Astrocyte (in vitro differentiated cells and primary cell): ENCODE data around the gene CPT1A. TPM values are rescaled to one million over a fixed set of nuclear protein-coding genes. Genes with fewer than 3 reads are reported as not detected.

Experiments
- DNase-seq: peaks from one replicate; pipeline ENCODE4 v3.0.0-alpha.2; 2010; ENCODE audit warnings: low read depth
- FAIRE-seq: peaks from 2 replicates; lab custom pipeline; 2011; peaks lifted over from hg19 to GRCh38; lab: Jason Lieb, UNC
- H2AFZ ChIP-seq: 2 replicates; pipeline ENCODE4 v1.6.0; 2012; ENCODE audit warnings: low read depth, low read length, inconsistent platforms
- H3K27ac ChIP-seq: 2 replicates; pipeline ENCODE4 v1.5.1; 2011; ENCODE audit warnings: low read depth, low read length, inconsistent platforms
- H3K27me3 ChIP-seq: 2 replicates; pipeline ENCODE4 v1.6.0; 2011; ENCODE audit warnings: low read length, inconsistent platforms; ENCODE audit not compliant: insufficient read depth
- H3K36me3 ChIP-seq: 2 replicates; pipeline ENCODE4 v1.5.1; 2011; ENCODE audit warnings: low read length, inconsistent platforms; ENCODE audit not compliant: insufficient read depth
- H3K4me1 ChIP-seq: 2 replicates; pipeline ENCODE4 v1.5.1; 2011; ENCODE audit warnings: low read length, inconsistent platforms; ENCODE audit not compliant: insufficient read depth
- H3K4me2 ChIP-seq: 2 replicates; pipeline ENCODE4 v1.6.0; 2012; ENCODE audit warnings: low read length, inconsistent platforms
- H3K4me3 ChIP-seq: 2 replicates; pipeline ENCODE4 v1.5.1; 2011; ENCODE audit warnings: low read depth, mild to moderate bottlenecking, low read length, inconsistent platforms; ENCODE audit not compliant: insufficient read depth
- H3K79me2 ChIP-seq: 2 replicates; pipeline ENCODE4 v1.6.0; 2012; ENCODE audit warnings: mild to moderate bottlenecking, low read length, inconsistent platforms; ENCODE audit not compliant: insufficient read depth
- H3K9ac ChIP-seq: 2 replicates; pipeline ENCODE4 v1.6.0; 2012; ENCODE audit warnings: mild to moderate bottlenecking, low read length, inconsistent platforms
- H3K9me3 ChIP-seq: 2 replicates; pipeline ENCODE4 v1.5.1; 2012; ENCODE audit warnings: low read depth, mild to moderate bottlenecking, low read length, inconsistent platforms; ENCODE audit not compliant: insufficient read depth
- H4K20me1 ChIP-seq: 2 replicates; pipeline ENCODE4 v1.6.0; 2012; ENCODE audit warnings: low read length, inconsistent platforms; ENCODE audit not compliant: insufficient read depth
- H3K27ac Mint-ChIP-seq: one replicate; pipeline ENCODE4 v1.8.0; 2021; ENCODE audit warnings: mild to moderate bottlenecking, mixed read lengths; ENCODE audit not compliant: unreplicated experiment
- H3K27me3 Mint-ChIP-seq: one replicate; pipeline ENCODE4 v1.8.0; 2021; ENCODE audit warnings: low read depth, mixed read lengths; ENCODE audit not compliant: unreplicated experiment
- H3K36me3 Mint-ChIP-seq: one replicate; pipeline ENCODE4 v1.8.0; 2021; ENCODE audit warnings: low read depth, mixed read lengths; ENCODE audit not compliant: unreplicated experiment
- H3K4me1 Mint-ChIP-seq: one replicate; pipeline ENCODE4 v1.8.0; 2021; ENCODE audit warnings: low read depth, mixed read lengths; ENCODE audit not compliant: unreplicated experiment
- H3K4me3 Mint-ChIP-seq: one replicate; pipeline ENCODE4 v1.8.0; 2021; ENCODE audit warnings: mild to moderate bottlenecking, moderate library complexity, mixed read lengths; ENCODE audit not compliant: unreplicated experiment
- H3K9me3 Mint-ChIP-seq: one replicate; pipeline ENCODE4 v1.8.0; 2021; ENCODE audit warnings: mild to moderate bottlenecking, mixed read lengths; ENCODE audit not compliant: unreplicated experiment
- EZH2 ChIP-seq: IDR thresholded peaks from 2 replicates; pipeline ENCODE4 v1.6.1; 2012; ENCODE audit warnings: mild to moderate bottlenecking, low read length, inconsistent platforms; ENCODE audit not compliant: insufficient read depth
- total RNA-seq: library from RNA; stranded (reverse); gene quantifications from 2 replicates; pipeline ENCODE4 v1.2.1, GENCODE V29; 2021
- TF ChIP-seq, protein P1 (sequence below): IDR thresholded peaks from 2 replicates; pipeline ENCODE4 v1.5.1; 2011; ENCODE audit warnings: low read depth, mild to moderate bottlenecking, inconsistent platforms, low read length, moderate library complexity; ENCODE audit not compliant: insufficient read depth

The CPT1A gene
- total RNA-seq, 1 donor from 2014 or later, result 2.3 TPM

DNA sequence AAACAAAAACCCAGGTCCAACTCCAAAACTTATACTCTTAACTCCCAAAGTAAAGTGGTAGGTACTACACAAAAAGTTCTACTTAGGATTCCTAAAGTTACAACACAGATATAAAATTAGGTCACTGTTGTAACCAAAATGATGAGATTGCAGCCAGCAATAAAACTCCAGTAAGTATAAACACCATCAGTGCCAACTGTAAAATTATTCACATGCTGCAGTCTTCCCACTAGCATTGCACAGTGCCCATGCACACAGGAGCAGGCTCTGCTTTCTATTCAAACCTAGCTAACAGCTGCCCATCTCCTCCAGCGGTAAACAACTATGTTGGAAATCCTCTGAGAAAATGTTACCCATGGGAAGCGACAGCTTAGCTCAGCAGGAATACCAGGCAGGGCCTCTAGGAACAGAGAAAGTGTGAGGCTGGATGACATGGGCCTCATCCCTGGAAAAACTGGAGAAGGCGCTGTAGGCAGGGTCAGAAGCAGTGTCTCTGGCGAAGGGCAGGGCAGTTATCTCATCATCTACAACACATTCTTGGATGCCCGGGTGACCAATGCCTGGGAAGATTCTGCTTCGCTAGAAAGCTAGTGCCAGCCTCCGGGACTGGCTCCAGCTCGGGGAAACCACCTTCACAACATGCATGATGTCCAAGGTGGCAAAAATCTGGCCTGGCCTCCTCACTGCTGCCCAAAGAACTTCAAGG lies 9.1 kb downstream of the CPT1A start:
- H3K27me3 ChIP-seq, result no peaks in the 10 kb centered on the region
- FAIRE-seq (no peak), DNase-seq (no peak)
- H3K36me3 ChIP-seq, result no peaks in the 10 kb centered on the region
- no peak overlapping the region for H3K9ac ChIP-seq
- H2AFZ ChIP-seq, result no peak overlapping the region
- H3K36me3 Mint-ChIP-seq, result peaks cover 1% of the 10 kb centered on the region
- H3K4me3 ChIP-seq, result no peak overlapping the region
- H3K27me3 Mint-ChIP-seq, result peaks cover 56% of the 10 kb centered on the region
- no peaks in the 10 kb centered on the region for H3K4me1 ChIP-seq
- TF ChIP-seq EZH2, result no peak
- TF ChIP-seq, protein P1, sequence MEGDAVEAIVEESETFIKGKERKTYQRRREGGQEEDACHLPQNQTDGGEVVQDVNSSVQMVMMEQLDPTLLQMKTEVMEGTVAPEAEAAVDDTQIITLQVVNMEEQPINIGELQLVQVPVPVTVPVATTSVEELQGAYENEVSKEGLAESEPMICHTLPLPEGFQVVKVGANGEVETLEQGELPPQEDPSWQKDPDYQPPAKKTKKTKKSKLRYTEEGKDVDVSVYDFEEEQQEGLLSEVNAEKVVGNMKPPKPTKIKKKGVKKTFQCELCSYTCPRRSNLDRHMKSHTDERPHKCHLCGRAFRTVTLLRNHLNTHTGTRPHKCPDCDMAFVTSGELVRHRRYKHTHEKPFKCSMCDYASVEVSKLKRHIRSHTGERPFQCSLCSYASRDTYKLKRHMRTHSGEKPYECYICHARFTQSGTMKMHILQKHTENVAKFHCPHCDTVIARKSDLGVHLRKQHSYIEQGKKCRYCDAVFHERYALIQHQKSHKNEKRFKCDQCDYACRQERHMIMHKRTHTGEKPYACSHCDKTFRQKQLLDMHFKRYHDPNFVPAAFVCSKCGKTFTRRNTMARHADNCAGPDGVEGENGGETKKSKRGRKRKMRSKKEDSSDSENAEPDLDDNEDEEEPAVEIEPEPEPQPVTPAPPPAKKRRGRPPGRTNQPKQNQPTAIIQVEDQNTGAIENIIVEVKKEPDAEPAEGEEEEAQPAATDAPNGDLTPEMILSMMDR, result no peak
- H3K27ac ChIP-seq, result no peak overlapping the region
- H4K20me1 ChIP-seq, result no peaks in the 10 kb centered on the region
- no peak overlapping the region for H3K27ac Mint-ChIP-seq
- H3K4me2 ChIP-seq, result no peak overlapping the region
- H3K4me3 Mint-ChIP-seq, result no peak overlapping the region
- no peaks in the 10 kb centered on the region for H3K9me3 ChIP-seq
- no peaks in the 10 kb centered on the region for H3K4me1 Mint-ChIP-seq
- peaks cover 7% of the 10 kb centered on the region for H3K79me2 ChIP-seq
- peaks cover 2% of the 10 kb centered on the region for H3K9me3 Mint-ChIP-seq

DNA sequence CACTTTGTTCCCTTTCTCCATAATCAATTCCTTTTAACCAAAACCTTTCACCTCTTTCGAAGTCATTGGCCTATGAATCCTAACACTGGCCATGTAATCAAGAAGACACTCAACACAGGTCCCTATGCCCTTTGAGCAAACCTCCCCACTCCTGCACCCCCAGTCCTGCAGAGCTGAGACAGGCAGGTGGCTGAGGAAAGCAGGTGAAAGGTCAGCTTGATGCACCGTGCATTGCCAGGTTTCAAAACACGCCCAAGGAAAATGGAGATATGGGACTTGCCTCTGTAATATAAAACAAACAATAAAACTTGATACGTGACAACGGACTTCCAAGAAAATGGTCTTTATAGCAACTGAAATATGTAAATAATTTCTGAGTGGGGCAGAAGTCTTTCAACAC lies 10.6 kb downstream of the CPT1A start:
- Mint-ChIP-seq H3K27me3 (peaks cover 58% of the 10 kb centered on the region), H3K4me3 (no peak overlapping the region), H3K36me3 (peaks cover 1% of the 10 kb centered on the region), H3K27ac (no peak overlapping the region), H3K9me3 (peaks cover 2% of the 10 kb centered on the region), H3K4me1 (no peaks in the 10 kb centered on the region)
- no peaks in the 10 kb centered on the region for H3K9me3 ChIP-seq
- no peak overlapping the region for H3K4me3 ChIP-seq
- FAIRE-seq, result no peak
- H3K36me3 ChIP-seq, result no peaks in the 10 kb centered on the region
- DNase-seq, result no peak
- no peaks in the 10 kb centered on the region for H3K27me3 ChIP-seq
- H3K4me1 ChIP-seq, result no peaks in the 10 kb centered on the region
- TF ChIP-seq EZH2, result no peak
- TF ChIP-seq, protein P1, result no peak
- H4K20me1 ChIP-seq, result no peaks in the 10 kb centered on the region
- H3K27ac ChIP-seq, result no peak overlapping the region
- H3K4me2 ChIP-seq, result no peak overlapping the region
- no peak overlapping the region for H3K9ac ChIP-seq
- H2AFZ ChIP-seq, result no peak overlapping the region
- H3K79me2 ChIP-seq, result peaks cover 4% of the 10 kb centered on the region

DNA sequence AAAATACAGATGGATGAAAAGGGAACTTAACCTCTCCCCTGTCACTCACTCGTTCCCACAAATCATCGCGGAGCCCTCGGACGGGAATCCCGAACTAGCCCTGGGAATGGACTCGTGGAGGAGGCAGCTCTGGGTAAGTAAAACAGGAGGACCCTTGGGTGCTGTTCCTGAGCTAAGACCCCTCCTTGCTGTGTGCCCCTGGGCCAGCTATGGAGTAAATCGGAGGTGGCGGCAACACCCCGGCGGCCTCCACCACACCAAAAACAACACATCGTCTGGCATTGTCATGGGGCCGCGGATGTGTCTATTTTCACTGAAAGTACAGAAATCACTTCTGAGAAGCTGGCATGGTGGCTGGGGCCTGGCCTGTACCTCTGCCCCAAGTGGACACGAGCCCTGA lies 12.1 kb downstream of the CPT1A start:
- FAIRE-seq (no peak), DNase-seq (no peak)
- TF ChIP-seq, protein P1, result no peak
- TF ChIP-seq EZH2, result no peak
- H3K9ac ChIP-seq, result no peak overlapping the region
- H3K27me3 ChIP-seq, result no peaks in the 10 kb centered on the region
- no peaks in the 10 kb centered on the region for H3K36me3 ChIP-seq
- peaks cover 2% of the 10 kb centered on the region for H3K9me3 Mint-ChIP-seq
- H3K27ac ChIP-seq, result no peak overlapping the region
- no peak overlapping the region for H3K4me3 ChIP-seq
- peaks cover 46% of the 10 kb centered on the region for H3K27me3 Mint-ChIP-seq
- H3K27ac Mint-ChIP-seq, result no peak overlapping the region
- H3K4me1 ChIP-seq, result no peaks in the 10 kb centered on the region
- H3K79me2 ChIP-seq, result no peaks in the 10 kb centered on the region
- no peaks in the 10 kb centered on the region for H3K9me3 ChIP-seq
- peaks cover 1% of the 10 kb centered on the region for H3K36me3 Mint-ChIP-seq
- H4K20me1 ChIP-seq, result no peaks in the 10 kb centered on the region
- no peak overlapping the region for H3K4me2 ChIP-seq
- H2AFZ ChIP-seq, result no peak overlapping the region
- H3K4me3 Mint-ChIP-seq, result no peak overlapping the region
- no peaks in the 10 kb centered on the region for H3K4me1 Mint-ChIP-seq
